T-helper 17 cell (primary cell): Measurements from ENCODE around the gene ZMIZ2. TPM values are rescaled to one million over a fixed set of nuclear protein-coding genes. Genes with fewer than 3 reads are reported as not detected.
A peak's percentile ranks its signal among the peaks of the same experiment; 100 is the strongest.

Experiments
- ATAC-seq: fragments of 150-1000 bp; cut with Tn5 transposase; 2 replicates; pipeline ENCODE4 v1.10.0; 2021; ENCODE audit warnings: mild to moderate bottlenecking, moderate library complexity
- DNase-seq, 3 donors: peaks; one replicate each; pipeline versions ENCODE4 v3.0.0 to v3.0.0-alpha.2; 2020 to 2021
- H3K9me3 ChIP-seq: one replicate; pipeline ENCODE4 v1.7.0; 2013; ENCODE audit warnings: low read length, mild to moderate bottlenecking; ENCODE audit not compliant: control insufficient read depth, poor library complexity, severe bottlenecking
- H3K27ac Mint-ChIP-seq: one replicate; pipeline ENCODE4 v1.8.0; 2022; ENCODE audit warnings: mild to moderate bottlenecking, moderate library complexity, mixed read lengths
- H3K27me3 Mint-ChIP-seq: one replicate; pipeline ENCODE4 v1.8.0; 2022; ENCODE audit warnings: mixed read lengths
- H3K36me3 Mint-ChIP-seq: one replicate; pipeline ENCODE4 v1.8.0; 2022; ENCODE audit warnings: low read depth, mixed read lengths
- H3K4me1 Mint-ChIP-seq: one replicate; pipeline ENCODE4 v1.8.0; 2022; ENCODE audit warnings: mild to moderate bottlenecking, mixed read lengths
- H3K4me3 Mint-ChIP-seq: one replicate; pipeline ENCODE4 v1.8.0; 2022; ENCODE audit warnings: mild to moderate bottlenecking, moderate library complexity, mixed read lengths
- total RNA-seq, 4 donors: library from RNA in 2 of 4; stranded (reverse) in 2 of 4; gene quantifications; one replicate each; pipeline ENCODE4 v1.2.3 and lab custom pipeline; 2022 to 2026

ZMIZ2 gene
- total RNA-seq, 2 donors from 2014 or later, result 117 to 171 TPM

- H3K4me3 Mint-ChIP-seq, result no peak overlapping the region
- no peaks in the 10 kb centered on the region for H3K9me3 ChIP-seq
- H3K27ac Mint-ChIP-seq, result peak overlapping the region; percentile 19
Measured at GRCh38 chr7:44735403-44736165, 13.1 kb upstream of the ZMIZ2 start.

DNA sequence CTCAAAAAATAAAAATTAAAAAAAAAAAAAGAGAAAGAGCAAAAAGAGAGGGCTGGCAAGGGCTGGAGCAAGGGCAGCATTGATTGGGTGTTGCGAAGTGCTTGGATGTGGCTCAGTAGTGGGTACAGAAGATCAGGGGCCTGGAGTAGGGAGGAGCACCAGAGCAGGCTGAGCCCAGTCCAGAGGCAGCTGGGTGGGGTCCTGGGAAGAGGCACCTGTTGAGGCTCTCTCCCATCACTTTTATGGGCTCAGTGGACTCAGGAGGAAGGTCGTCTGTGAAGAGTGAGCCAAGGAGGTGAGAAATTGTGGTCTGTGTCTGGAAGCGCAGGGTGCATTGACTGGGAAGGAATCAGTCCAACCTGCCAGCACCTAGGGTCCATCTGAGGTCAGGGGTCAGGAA, 11.8 kb upstream of the ZMIZ2 start:
- DNase-seq (no peak), ATAC-seq (no peak)
- Mint-ChIP-seq H3K27me3 (no peaks in the 10 kb centered on the region), H3K36me3 (no peaks in the 10 kb centered on the region), H3K4me3 (no peak overlapping the region), H3K4me1 (peaks cover 8% of the 10 kb centered on the region), H3K27ac (peak overlapping the region; percentile 66)
- no peaks in the 10 kb centered on the region for H3K9me3 ChIP-seq

More at GRCh38 chr7:44735403-44736165, 13.1 kb upstream of the ZMIZ2 start:
- DNase-seq (no peak), ATAC-seq (peak; percentile 89)
- Mint-ChIP-seq H3K27me3 (no peaks in the 10 kb centered on the region), H3K4me1 (peaks cover 8% of the 10 kb centered on the region), H3K36me3 (no peaks in the 10 kb centered on the region)

DNA sequence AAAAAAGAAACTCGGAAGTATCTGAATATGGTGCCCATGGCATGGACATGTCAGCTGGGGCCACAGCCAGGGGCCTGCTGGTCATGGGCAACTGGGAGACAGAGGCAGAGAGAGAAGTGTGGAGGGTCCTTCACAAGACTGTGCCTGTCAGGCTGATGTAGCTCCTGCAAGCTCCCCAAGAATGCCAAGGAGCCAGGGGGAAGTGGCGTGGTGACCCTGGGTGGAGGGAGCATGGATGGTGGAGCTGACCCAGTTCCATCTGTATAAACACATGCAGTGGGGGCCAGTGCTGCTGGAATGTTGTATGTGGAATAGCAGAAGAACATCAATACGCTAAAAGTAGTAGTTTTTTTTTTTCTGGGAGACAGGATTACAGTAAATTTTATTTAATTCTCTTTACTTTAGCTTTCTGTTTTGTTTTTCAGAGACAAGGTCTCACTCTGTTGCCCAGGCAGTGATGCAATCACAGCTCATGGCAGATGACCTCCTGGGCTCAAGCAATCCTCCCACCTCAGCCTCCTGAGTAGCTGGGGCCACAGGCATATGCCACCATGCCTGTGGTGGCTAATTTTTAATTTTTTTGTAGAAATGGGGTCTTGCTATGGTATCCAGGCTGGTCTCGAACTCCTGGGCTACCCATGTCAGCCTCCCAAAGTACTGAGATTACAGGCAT, 10.5 kb upstream of the ZMIZ2 start:
- Mint-ChIP-seq H3K36me3 (no peaks in the 10 kb centered on the region), H3K27ac (peak overlapping the region; percentile 37)
- no peak for ATAC-seq

DNA sequence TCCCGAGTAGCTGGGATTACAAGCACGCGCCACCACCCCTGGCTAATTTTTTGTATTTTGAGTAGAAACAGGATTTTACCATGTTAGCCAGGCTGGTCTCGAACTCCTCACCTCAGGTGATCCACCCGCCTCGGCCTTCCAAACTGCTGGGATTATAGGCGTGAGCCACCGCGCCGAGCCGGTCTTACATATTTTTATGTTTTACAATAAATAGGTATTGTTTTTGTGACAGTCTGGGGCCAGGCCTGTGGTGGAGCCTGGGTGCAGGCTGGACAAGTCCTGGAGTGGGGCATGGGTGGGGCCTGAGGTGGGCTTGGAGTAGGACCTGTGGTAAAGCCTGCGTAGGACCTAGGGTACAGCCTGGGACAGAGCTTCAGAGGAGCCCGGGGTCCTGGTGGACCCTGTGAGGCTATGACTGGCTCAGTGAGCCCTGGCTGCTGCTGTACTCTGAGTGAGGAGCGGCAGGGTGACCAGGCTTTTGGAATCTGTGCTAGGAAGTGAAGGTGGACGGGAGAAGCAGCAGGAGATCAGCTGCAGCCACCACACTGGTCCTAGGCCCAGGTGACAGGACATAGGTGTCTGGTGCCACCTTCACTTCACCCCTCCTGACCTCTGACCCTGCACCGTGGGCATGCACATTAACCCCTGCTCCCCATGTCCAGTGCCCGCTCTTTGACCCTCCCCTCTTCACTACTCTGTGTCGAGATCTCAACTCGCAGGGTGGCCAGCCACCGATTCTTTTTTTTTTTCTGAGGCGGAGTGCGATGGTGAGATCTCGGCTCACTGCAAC, 9.6 kb upstream of the ZMIZ2 start:
- H3K4me1 Mint-ChIP-seq, result peaks cover 13% of the 10 kb centered on the region
- no peaks in the 10 kb centered on the region for H3K9me3 ChIP-seq
- no peaks in the 10 kb centered on the region for H3K27me3 Mint-ChIP-seq
- ATAC-seq (no peak), DNase-seq (no peak)
- H3K4me3 Mint-ChIP-seq, result no peak overlapping the region
- H3K36me3 Mint-ChIP-seq, result no peaks in the 10 kb centered on the region
- H3K27ac Mint-ChIP-seq, result peak overlapping the region; percentile 65

More for the DNA sequence above, 10.5 kb upstream of the ZMIZ2 start:
- Mint-ChIP-seq H3K4me3 (peak overlapping the region; percentile 36), H3K27me3 (no peaks in the 10 kb centered on the region), H3K4me1 (peaks cover 8% of the 10 kb centered on the region)
- no peaks in the 10 kb centered on the region for H3K9me3 ChIP-seq
- no peak for DNase-seq

DNA sequence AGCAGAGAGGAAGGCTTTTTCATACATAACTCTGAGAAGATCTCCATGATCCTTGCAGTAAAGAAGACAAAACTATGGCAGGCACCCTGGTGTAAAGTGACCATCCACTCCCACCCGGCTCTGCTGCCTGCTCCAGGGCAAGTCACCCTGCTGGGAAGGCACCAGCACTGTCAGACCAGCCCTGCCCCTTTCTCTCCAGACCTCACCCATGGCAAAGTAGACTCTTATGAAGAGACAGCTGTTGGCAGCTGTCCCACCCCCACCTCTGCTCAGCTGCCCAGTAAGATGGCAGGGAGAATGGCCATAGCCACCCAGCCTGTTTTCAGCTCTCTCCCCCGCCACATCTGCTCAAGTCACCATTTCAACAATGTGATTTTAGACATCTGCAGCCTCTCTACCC, 8.6 kb upstream of the ZMIZ2 start:
- H3K36me3 Mint-ChIP-seq, result no peaks in the 10 kb centered on the region
- H3K4me3 Mint-ChIP-seq, result no peak overlapping the region
- ATAC-seq, result no peak
- DNase-seq, result no peak
- peaks cover 11% of the 10 kb centered on the region for H3K4me1 Mint-ChIP-seq
- no peaks in the 10 kb centered on the region for H3K9me3 ChIP-seq
- no peak overlapping the region for H3K27ac Mint-ChIP-seq
- no peaks in the 10 kb centered on the region for H3K27me3 Mint-ChIP-seq

- no peak for ATAC-seq
- Mint-ChIP-seq H3K27ac (no peak overlapping the region), H3K4me3 (no peak overlapping the region), H3K27me3 (no peaks in the 10 kb centered on the region), H3K36me3 (no peaks in the 10 kb centered on the region), H3K4me1 (peaks cover 9% of the 10 kb centered on the region)
- DNase-seq, result no peak
- no peaks in the 10 kb centered on the region for H3K9me3 ChIP-seq
Measured at GRCh38 chr7:44743750-44744149, 4.9 kb upstream of the ZMIZ2 start.

- Mint-ChIP-seq H3K27ac (peak overlapping the region; percentile 97), H3K4me3 (peak overlapping the region; percentile 97), H3K27me3 (no peaks in the 10 kb centered on the region), H3K36me3 (no peaks in the 10 kb centered on the region), H3K4me1 (peaks cover 30% of the 10 kb centered on the region)
- DNase-seq (no peak), ATAC-seq (peak; percentile 12)
- H3K9me3 ChIP-seq, result no peaks in the 10 kb centered on the region
Measured at GRCh38 chr7:44748948-44749731, 493 bp downstream of the ZMIZ2 start.

DNA sequence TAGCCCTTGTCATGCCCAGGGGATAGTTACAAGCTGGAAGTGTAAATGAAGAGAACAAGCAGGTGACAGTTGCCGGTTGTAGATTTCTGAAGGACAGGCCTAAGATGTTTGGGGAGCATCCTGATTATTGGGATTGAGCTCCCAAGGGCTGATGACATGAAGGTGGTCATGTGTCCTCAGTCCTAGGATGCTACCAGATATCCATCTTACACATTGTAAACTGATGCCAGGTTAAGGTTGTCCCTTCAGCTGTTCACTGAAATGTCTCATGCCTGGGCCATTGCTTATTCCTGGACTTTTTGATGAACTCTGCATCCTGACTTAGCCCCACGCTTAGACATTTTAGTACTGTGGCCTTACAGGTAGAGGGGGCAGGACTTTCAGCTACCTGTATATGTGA, 1.3 kb downstream of the ZMIZ2 start:
- H3K4me1 Mint-ChIP-seq, result peaks cover 33% of the 10 kb centered on the region
- H3K4me3 Mint-ChIP-seq, result peak overlapping the region; percentile 97
- no peak for ATAC-seq
- H3K27ac Mint-ChIP-seq, result peak overlapping the region; percentile 97
- no peak for DNase-seq
- no peaks in the 10 kb centered on the region for H3K9me3 ChIP-seq
- no peaks in the 10 kb centered on the region for H3K36me3 Mint-ChIP-seq
- no peaks in the 10 kb centered on the region for H3K27me3 Mint-ChIP-seq

GRCh38 chr7:44750424-44750823, 1.8 kb downstream of the ZMIZ2 start:
- no peaks in the 10 kb centered on the region for H3K9me3 ChIP-seq
- H3K4me3 Mint-ChIP-seq, result peak overlapping the region; percentile 97
- H3K27me3 Mint-ChIP-seq, result no peaks in the 10 kb centered on the region
- H3K27ac Mint-ChIP-seq, result peak overlapping the region; percentile 97
- no peak for ATAC-seq
- peaks cover 35% of the 10 kb centered on the region for H3K4me1 Mint-ChIP-seq
- H3K36me3 Mint-ChIP-seq, result no peaks in the 10 kb centered on the region
- no peak for DNase-seq

GRCh38 chr7:44750921-44751571, 2.4 kb downstream of the ZMIZ2 start:
- Mint-ChIP-seq H3K4me3 (peak overlapping the region; percentile 97), H3K4me1 (peaks cover 35% of the 10 kb centered on the region), H3K27me3 (no peaks in the 10 kb centered on the region), H3K36me3 (no peaks in the 10 kb centered on the region), H3K27ac (peak overlapping the region; percentile 97)
- no peaks in the 10 kb centered on the region for H3K9me3 ChIP-seq
- DNase-seq (peak; percentile 38 to 64 (median 58)), ATAC-seq (peak; percentile 76)

DNA sequence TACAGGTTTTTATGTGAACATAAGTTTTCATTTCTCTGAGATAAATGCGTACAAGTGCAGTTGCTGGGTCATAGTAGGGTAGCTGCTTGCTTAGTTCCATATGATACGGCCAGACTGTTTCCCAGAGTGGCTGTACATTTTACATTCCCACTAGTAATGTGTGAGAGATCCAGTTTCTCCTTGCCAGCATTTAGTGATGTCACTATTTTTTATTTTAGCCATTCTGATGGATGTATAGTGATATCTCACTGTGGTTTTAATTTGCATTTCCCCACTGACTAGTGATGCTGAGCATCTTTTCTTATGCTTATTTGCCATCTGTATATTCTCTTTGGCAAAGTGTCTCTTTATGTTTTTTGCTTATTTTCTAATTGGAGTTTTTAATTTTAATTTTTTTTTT, 4.2 kb downstream of the ZMIZ2 start:
- Mint-ChIP-seq H3K27ac (peak overlapping the region; percentile 61), H3K27me3 (no peaks in the 10 kb centered on the region)
- DNase-seq, result no peak

More for the DNA sequence above, 4.2 kb downstream of the ZMIZ2 start:
- no peak overlapping the region for H3K4me3 Mint-ChIP-seq
- peaks cover 34% of the 10 kb centered on the region for H3K4me1 Mint-ChIP-seq
- H3K9me3 ChIP-seq, result no peaks in the 10 kb centered on the region
- no peaks in the 10 kb centered on the region for H3K36me3 Mint-ChIP-seq
- no peak for ATAC-seq
